Measurements from ENCODE around the gene MFSD6. TPM values are rescaled to one million over a fixed set of nuclear protein-coding genes. Genes with fewer than 3 reads are reported as not detected.

Gene MFSD6
- total and polyA plus RNA-seq, 2 of the 8 experiments (the other 6 are each of a cell fraction or from before 2014, with no cell fraction given): 1.8 to 5.1 TPM

DNA sequence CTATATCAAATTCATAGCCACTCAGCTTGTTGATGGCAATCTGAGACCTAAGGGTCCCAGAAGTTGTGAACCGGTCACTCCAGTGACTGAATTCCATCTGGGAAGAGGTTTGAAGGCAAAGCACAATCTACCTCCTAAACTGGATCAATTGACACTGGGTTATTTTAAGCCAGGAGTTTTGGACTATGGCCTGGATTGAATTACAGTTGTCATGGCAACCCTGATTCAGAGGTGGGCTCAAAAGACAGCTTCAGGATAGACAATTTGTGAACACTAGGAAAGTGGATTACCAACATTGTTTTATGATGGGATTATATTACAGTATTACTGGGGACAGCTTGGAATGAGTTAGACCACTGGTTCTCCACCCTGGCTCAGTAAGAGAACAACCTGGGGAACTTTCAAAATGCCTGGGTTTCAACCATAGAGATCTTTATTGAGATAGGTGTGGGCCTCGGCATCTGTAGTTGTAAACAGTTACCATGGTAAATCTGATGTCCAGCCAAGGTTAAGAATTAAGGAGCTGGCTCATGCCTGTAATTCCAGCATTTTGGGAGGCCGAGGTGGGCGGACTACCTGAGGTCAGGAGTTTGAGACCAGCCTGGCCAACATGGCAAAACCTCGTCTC lies 58.8 kb downstream of the MFSD6 start (continued):
- TF ChIP-seq NRF1 (IDR thresholded peaks at IDR 0.05; ENCODE audit: low read depth, low read length) (no peak), FOSL1 (IDR thresholded peaks at IDR 0.05; ENCODE audit: insufficient read depth, low read depth, low read length) (no peak), SP4 (IDR thresholded peaks at IDR 0.05; ENCODE audit: low read length) (no peak), GTF2F1 (IDR thresholded peaks at IDR 0.05; ENCODE audit: borderline replicate concordance, low read depth, low read length) (no peak), RAD21 (IDR thresholded peaks at IDR 0.05 in 1 of 2, conservative IDR thresholded peaks at IDR 0.05 in 1 of 2; ENCODE audit: low read depth in 2 of 2, low read length in 2 of 2) (no peak), KDM4A (IDR thresholded peaks at IDR 0.05; ENCODE audit: low read depth, low read length, severe bottlenecking) (no peak), PHF8 (conservative IDR thresholded peaks at IDR 0.05; ENCODE audit: low read depth, low read length) (no peak)
